ENCODE data around the gene RNF186.
"Not testable (repeated sequence)": the region's sequence is repeated elsewhere in the genome, so short reads cannot be mapped to it uniquely, and the experiment has no call there.

RNF186 gene

GRCh38 chr1:19824541-19824940, 9.5 kb upstream of the RNF186 start:
- DNase-seq, result peak; percentile 30

GRCh38 chr1:19824036-19824435, 9.0 kb upstream of the RNF186 start:
- no peak for DNase-seq

GRCh38 chr1:19819701-19820100, 4.6 kb upstream of the RNF186 start:
- no peak for DNase-seq

GRCh38 chr1:19818324-19818723, 3.2 kb upstream of the RNF186 start:
- no peak for DNase-seq

- no peak for DNase-seq
Measured at GRCh38 chr1:19817160-19817559, 2.1 kb upstream of the RNF186 start.

GRCh38 chr1:19816737-19817086, 1.6 kb upstream of the RNF186 start:
- DNase-seq, result not testable (repeated sequence)

GRCh38 chr1:19815801-19816736, 986 bp upstream of the RNF186 start:
- DNase-seq, result no peak

- DNase-seq, result no peak
Measured at GRCh38 chr1:19814244-19814661, 830 bp downstream of the RNF186 start.

GRCh38 chr1:19813643-19813960, 1.5 kb downstream of the RNF186 start:
- DNase-seq, result no peak

- no peak for DNase-seq
Measured at GRCh38 chr1:19812875-19813642, 2.0 kb downstream of the RNF186 start.

GRCh38 chr1:19811206-19811851, 3.8 kb downstream of the RNF186 start:
- DNase-seq, result peak; percentile 52

GRCh38 chr1:19809044-19809750, 5.9 kb downstream of the RNF186 start:
- DNase-seq, result no peak

- DNase-seq, result no peak
Measured at GRCh38 chr1:19808351-19808750, 6.7 kb downstream of the RNF186 start.

- DNase-seq, result no peak
Measured at GRCh38 chr1:19804831-19805251, 10.2 kb downstream of the RNF186 start.

- DNase-seq, result no peak
Measured at GRCh38 chr1:19802269-19802668, 12.8 kb downstream of the RNF186 start.

- peak; percentile 80 for DNase-seq
Measured at GRCh38 chr1:19800076-19800804, 14.8 kb downstream of the RNF186 start.

GRCh38 chr1:19799230-19800075, 15.6 kb downstream of the RNF186 start, which contains the start of gene TMCO4:
Gene TMCO4, minus strand, starts transcription at chr1:19799916. Its CDS starts 19,158 bp downstream, at chr1:19780758.
- DNase-seq, result peak; percentile 56

- DNase-seq, result no peak
Measured at GRCh38 chr1:19798486-19799229, 16.4 kb downstream of the RNF186 start.

GRCh38 chr1:19797827-19798226, 17.3 kb downstream of the RNF186 start:
- DNase-seq, result no peak

- no peak for DNase-seq
Measured at GRCh38 chr1:19794583-19794982, 20.5 kb downstream of the RNF186 start.
